OCI-LY3 (cell line): ENCODE measurements around the gene ANGPTL3.

ENCODE experiments used
- H2AFZ ChIP-seq: fragments of 200-600, 300-600 bp; shearing (Covaris generic); 2 replicates; pipeline ENCODE4 v1.6.0; 2014; ENCODE audit warnings: antibody characterized with exemption, low read depth, low read length
- H3K27ac ChIP-seq: fragments of 200-600, 300-600 bp; sonication (generic); 2 replicates; pipeline ENCODE4 v1.5.1; 2014; ENCODE audit warnings: mild to moderate bottlenecking, low read length, moderate library complexity, mixed read lengths
- H3K27me3 ChIP-seq: fragments of 200-600, 300-600 bp; sonication (generic); 2 replicates; pipeline ENCODE4 v1.6.1; 2014; ENCODE audit warnings: low read depth, low read length, mixed read lengths
- H3K36me3 ChIP-seq: fragments of 200-600, 300-600 bp; sonication (generic); replicated peaks from 2 replicates; pipeline ENCODE3; 2014; ENCODE audit warnings: low read depth, low read length, mixed read lengths
- H3K4me1 ChIP-seq: fragments of 300-600, 200-600 bp; sonication (generic); 2 replicates; pipeline ENCODE4 v1.6.1; 2014; ENCODE audit warnings: low read length, mixed read lengths
- H3K4me2 ChIP-seq: fragments of 200-600, 300-600 bp; sonication (generic); 2 replicates; pipeline ENCODE4 v1.6.1; 2014; ENCODE audit warnings: low read length, mixed read lengths
- H3K4me3 ChIP-seq: fragments of 300-600, 200-600 bp; sonication (generic); 2 replicates; pipeline ENCODE4 v1.5.1; 2014; ENCODE audit warnings: antibody characterized with exemption, mild to moderate bottlenecking, low read length, moderate library complexity
- H3K79me2 ChIP-seq: fragments of 300-600, 200-600 bp; shearing (Covaris generic); 2 replicates; pipeline ENCODE4 v1.6.1; 2014; ENCODE audit warnings: mild to moderate bottlenecking, low read length, mixed read lengths
- H3K9ac ChIP-seq: fragments of 300-600, 200-600 bp; shearing (Covaris generic); 2 replicates; pipeline ENCODE4 v1.6.0; 2014; ENCODE audit warnings: mild to moderate bottlenecking, low read length, moderate library complexity
- H3K9me3 ChIP-seq: fragments of 200-600, 300-600 bp; shearing (Covaris generic); 2 replicates; pipeline ENCODE4 v1.6.1; 2014; ENCODE audit warnings: low read length, mixed read lengths; ENCODE audit not compliant: insufficient read depth
- H4K20me1 ChIP-seq: fragments of 200-600, 300-600 bp; sonication (generic); 2 replicates; pipeline ENCODE4 v1.6.1; 2016; ENCODE audit warnings: low read length, mixed read lengths; ENCODE audit not compliant: insufficient read depth
- CTCF ChIP-seq: fragments of 200-600, 300-600 bp; sonication (generic); IDR thresholded peaks from 2 replicates; pipeline ENCODE4 v1.5.1; 2014; ENCODE audit warnings: antibody characterized with exemption, low read length, low read depth
- EZH2phosphoT487 ChIP-seq: fragments of 200-600 bp; shearing (Covaris generic); IDR thresholded peaks from 2 replicates; pipeline ENCODE4 v1.6.1; 2018; ENCODE audit warnings: antibody characterized with exemption, mixed run types, low read depth

The ANGPTL3 gene

DNA sequence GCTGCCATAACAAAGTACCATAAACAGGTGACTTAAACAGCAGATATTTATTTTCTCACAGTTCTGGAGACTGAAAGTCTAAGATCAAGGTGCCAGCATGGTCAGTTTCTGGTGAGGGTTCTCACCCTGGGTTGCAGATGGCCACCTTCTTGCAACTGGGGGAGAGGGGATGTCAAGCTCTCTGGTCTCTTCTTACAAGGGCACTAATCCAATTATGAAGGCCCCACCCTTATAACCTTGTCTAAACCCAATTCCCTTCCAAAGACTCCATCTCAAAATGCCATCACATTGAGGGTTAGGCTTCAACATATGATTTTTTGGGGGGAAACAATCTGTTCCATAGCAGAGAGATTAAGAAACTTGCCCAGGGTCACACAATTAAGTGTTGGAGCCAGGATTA is 24.8 kb upstream of the ANGPTL3 start:
- Histone ChIP-seq H3K4me3 (no peak overlapping the region), H3K4me2 (no peak overlapping the region), H3K79me2 (no peaks in the 10 kb centered on the region), H3K9ac (no peak overlapping the region), H3K36me3 (no peaks in the 10 kb centered on the region), H3K27ac (no peak overlapping the region), H3K27me3 (no peaks in the 10 kb centered on the region), H2AFZ (no peak overlapping the region), H4K20me1 (no peaks in the 10 kb centered on the region), H3K9me3 (no peaks in the 10 kb centered on the region), H3K4me1 (no peaks in the 10 kb centered on the region)
- TF ChIP-seq EZH2phosphoT487: no peak
- TF ChIP-seq CTCF: no peak

DNA sequence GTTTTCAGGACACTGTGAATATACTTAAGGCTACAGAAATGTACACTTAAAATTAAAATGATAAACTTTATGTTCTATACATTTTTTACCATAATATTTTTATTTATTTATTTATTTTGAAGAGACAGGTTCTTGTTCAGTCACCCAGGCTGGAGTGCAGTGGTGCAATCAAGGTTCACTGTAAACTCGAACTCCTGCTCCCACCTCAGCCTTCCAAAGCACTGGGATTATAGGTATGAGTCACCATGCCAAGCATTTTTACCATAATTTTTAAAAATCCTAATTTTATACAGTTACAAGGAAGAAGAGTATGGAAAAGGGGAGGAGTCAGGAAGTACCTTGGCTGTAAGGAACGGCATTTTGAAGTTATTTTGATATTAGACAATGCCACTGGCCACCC is 23.6 kb upstream of the ANGPTL3 start:
- H3K4me3 ChIP-seq: no peak overlapping the region
- H3K9ac ChIP-seq: no peak overlapping the region
- H2AFZ ChIP-seq: no peak overlapping the region
- no peaks in the 10 kb centered on the region for H3K36me3 ChIP-seq
- no peak overlapping the region for H3K4me2 ChIP-seq
- H3K4me1 ChIP-seq: no peaks in the 10 kb centered on the region
- H3K9me3 ChIP-seq: no peaks in the 10 kb centered on the region
- TF ChIP-seq EZH2phosphoT487 (no peak), CTCF (no peak)
- H3K27ac ChIP-seq: no peak overlapping the region
- no peaks in the 10 kb centered on the region for H3K27me3 ChIP-seq
- H4K20me1 ChIP-seq: no peaks in the 10 kb centered on the region
- no peaks in the 10 kb centered on the region for H3K79me2 ChIP-seq

- Histone ChIP-seq H3K4me1 (no peaks in the 10 kb centered on the region), H2AFZ (no peak overlapping the region), H3K79me2 (no peaks in the 10 kb centered on the region), H4K20me1 (no peaks in the 10 kb centered on the region), H3K27ac (no peak overlapping the region), H3K9me3 (no peaks in the 10 kb centered on the region), H3K27me3 (no peaks in the 10 kb centered on the region), H3K36me3 (no peaks in the 10 kb centered on the region), H3K4me2 (no peak overlapping the region), H3K9ac (no peak overlapping the region), H3K4me3 (no peak overlapping the region)
- TF ChIP-seq EZH2phosphoT487: no peak
- no peak for TF ChIP-seq CTCF
Observed at GRCh38 chr1:62585469-62586155, 11.7 kb upstream of the ANGPTL3 start.

- no peaks in the 10 kb centered on the region for H3K9me3 ChIP-seq
- H3K27me3 ChIP-seq: no peaks in the 10 kb centered on the region
- no peak overlapping the region for H3K27ac ChIP-seq
- TF ChIP-seq CTCF (no peak), EZH2phosphoT487 (no peak)
- no peak overlapping the region for H2AFZ ChIP-seq
- no peaks in the 10 kb centered on the region for H3K4me1 ChIP-seq
- H4K20me1 ChIP-seq: no peaks in the 10 kb centered on the region
- H3K9ac ChIP-seq: no peak overlapping the region
- H3K4me2 ChIP-seq: no peak overlapping the region
- H3K79me2 ChIP-seq: no peaks in the 10 kb centered on the region
- no peaks in the 10 kb centered on the region for H3K36me3 ChIP-seq
- H3K4me3 ChIP-seq: no peak overlapping the region
Observed at GRCh38 chr1:62588000-62588399, 9.3 kb upstream of the ANGPTL3 start.
